ENCODE data around the gene TELO2. TPM values are rescaled to one million over a fixed set of nuclear protein-coding genes. Genes with fewer than 3 reads are reported as not detected.

Gene TELO2
- polyA plus RNA-seq, 3 donors = 7.3 to 58.1 (median 11.4) TPM

GRCh38 chr16:1524366-1524765 is 31.2 kb downstream of the TELO2 start:
- intact Hi-C loops (cut with micrococcal nuclease) = no loop called here
- H3K4me1 Mint-ChIP-seq = peaks cover 2% of the 10 kb centered on the region
- Histone ChIP-seq H3K27ac (ENCODE audit: low read depth in 1 of 2, low read length in 2 of 2) (no peak overlapping the region), H3K4me2 (replicated peaks; ENCODE audit: extremely low read depth, low read length, poor library complexity, severe bottlenecking) (no peak overlapping the region), H3K4me3 (replicated peaks in 1 of 3; ENCODE audit: low read depth in 2 of 3, low read length in 3 of 3) (no peak overlapping the region), H4K20me1 (ENCODE audit: insufficient read depth, low read length) (no peaks in the 10 kb centered on the region), H3K9ac (ENCODE audit: insufficient read depth, low read length, poor library complexity, severe bottlenecking) (no peak overlapping the region), H3K9me3 (replicated peaks in 1 of 2; ENCODE audit: control insufficient read depth in 1 of 2, insufficient read depth in 1 of 2, low read length in 2 of 2) (no peaks in the 10 kb centered on the region), H3K4me1 (ENCODE audit: control insufficient read depth in 1 of 2, insufficient read depth in 2 of 2, low read length in 2 of 2) (no peaks in the 10 kb centered on the region), H2AFZ (ENCODE audit: insufficient read depth, low read depth, low read length, poor library complexity, severe bottlenecking) (no peak overlapping the region), H3K36me3 (replicated peaks in 1 of 2; ENCODE audit: control insufficient read depth in 1 of 2, insufficient read depth in 2 of 2, low read length in 2 of 2) (no peaks in the 10 kb centered on the region), H3K27me3 (ENCODE audit: control insufficient read depth in 2 of 2, insufficient read depth in 2 of 2, low read length in 2 of 2) (no peaks in the 10 kb centered on the region), H3K79me2 (ENCODE audit: insufficient read depth, low read length) (no peaks in the 10 kb centered on the region)
- no peak overlapping the region for H3K27ac Mint-ChIP-seq
- H3K9me3 Mint-ChIP-seq = no peaks in the 10 kb centered on the region
- 96% methylated on average over 20 of the region's 26 CpGs for WGBS (ENCODE audit: insufficient coverage)
- DNase-seq = no peak
- peaks cover 3 to 8% (median 6%) of the 10 kb centered on the region in 3 donors for H3K27me3 Mint-ChIP-seq (ENCODE audit: low read depth in 3 of 3)
- H3K36me3 Mint-ChIP-seq = no peaks in the 10 kb centered on the region
- TF ChIP-seq CTCF (IDR thresholded peaks at IDR 0.05) = no peak
- H3K4me3 Mint-ChIP-seq = no peak overlapping the region

- H2AFZ ChIP-seq (ENCODE audit: insufficient read depth, low read depth, low read length, poor library complexity, severe bottlenecking) = no peak overlapping the region
- H3K4me3 Mint-ChIP-seq = peak overlapping the region in 1 of 2 donors; percentile 20
- no peaks in the 10 kb centered on the region for H3K27me3 ChIP-seq (ENCODE audit: control insufficient read depth in 2 of 2, insufficient read depth in 2 of 2, low read length in 2 of 2)
- no peaks in the 10 kb centered on the region for H3K79me2 ChIP-seq (ENCODE audit: insufficient read depth, low read length)
- H3K36me3 ChIP-seq (replicated peaks in 1 of 2; ENCODE audit: control insufficient read depth in 1 of 2, insufficient read depth in 2 of 2, low read length in 2 of 2) = no peaks in the 10 kb centered on the region
- no peaks in the 10 kb centered on the region for H3K4me1 ChIP-seq (ENCODE audit: control insufficient read depth in 1 of 2, insufficient read depth in 2 of 2, low read length in 2 of 2)
- 84% methylated on average over 39 of the region's 44 CpGs for WGBS (ENCODE audit: insufficient coverage)
- no peak overlapping the region for H3K4me2 ChIP-seq (replicated peaks; ENCODE audit: extremely low read depth, low read length, poor library complexity, severe bottlenecking)
- no peaks in the 10 kb centered on the region for H4K20me1 ChIP-seq (ENCODE audit: insufficient read depth, low read length)
- TF ChIP-seq CTCF (IDR thresholded peaks at IDR 0.05) = no peak
- no peaks in the 10 kb centered on the region for H3K36me3 Mint-ChIP-seq
- H3K4me1 Mint-ChIP-seq = peaks cover 2% of the 10 kb centered on the region
- intact Hi-C loops (cut with micrococcal nuclease) = no loop called here
- peaks cover 0 to 2% (median 0%) of the 10 kb centered on the region in 7 donors for H3K9me3 Mint-ChIP-seq
- H3K4me3 ChIP-seq (replicated peaks in 1 of 3; ENCODE audit: low read depth in 2 of 3, low read length in 3 of 3) = no peak overlapping the region
- no peak overlapping the region for H3K27ac ChIP-seq (ENCODE audit: low read depth in 1 of 2, low read length in 2 of 2)
- H3K9me3 ChIP-seq (replicated peaks in 1 of 2; ENCODE audit: control insufficient read depth in 1 of 2, insufficient read depth in 1 of 2, low read length in 2 of 2) = no peaks in the 10 kb centered on the region
- H3K9ac ChIP-seq (ENCODE audit: insufficient read depth, low read length, poor library complexity, severe bottlenecking) = no peak overlapping the region
- no peak for DNase-seq
- H3K27ac Mint-ChIP-seq = no peak overlapping the region
- H3K27me3 Mint-ChIP-seq (ENCODE audit: low read depth in 3 of 3) = peaks cover 2 to 8% (median 6%) of the 10 kb centered on the region in 3 donors
Measured at GRCh38 chr16:1525871-1526607, 32.9 kb downstream of the TELO2 start.

Measured in CD14-positive monocyte (primary cell).